Measurements from ENCODE around the gene MISP3. TPM values are rescaled to one million over a fixed set of nuclear protein-coding genes. Genes with fewer than 3 reads are reported as not detected.

MISP3 gene
- total and polyA plus RNA-seq, 9 of the 15 experiments (the other 6 are each of a cell fraction or from before 2014, with no cell fraction given): 0.25 to 5.6 (median 1.6) TPM

DNA sequence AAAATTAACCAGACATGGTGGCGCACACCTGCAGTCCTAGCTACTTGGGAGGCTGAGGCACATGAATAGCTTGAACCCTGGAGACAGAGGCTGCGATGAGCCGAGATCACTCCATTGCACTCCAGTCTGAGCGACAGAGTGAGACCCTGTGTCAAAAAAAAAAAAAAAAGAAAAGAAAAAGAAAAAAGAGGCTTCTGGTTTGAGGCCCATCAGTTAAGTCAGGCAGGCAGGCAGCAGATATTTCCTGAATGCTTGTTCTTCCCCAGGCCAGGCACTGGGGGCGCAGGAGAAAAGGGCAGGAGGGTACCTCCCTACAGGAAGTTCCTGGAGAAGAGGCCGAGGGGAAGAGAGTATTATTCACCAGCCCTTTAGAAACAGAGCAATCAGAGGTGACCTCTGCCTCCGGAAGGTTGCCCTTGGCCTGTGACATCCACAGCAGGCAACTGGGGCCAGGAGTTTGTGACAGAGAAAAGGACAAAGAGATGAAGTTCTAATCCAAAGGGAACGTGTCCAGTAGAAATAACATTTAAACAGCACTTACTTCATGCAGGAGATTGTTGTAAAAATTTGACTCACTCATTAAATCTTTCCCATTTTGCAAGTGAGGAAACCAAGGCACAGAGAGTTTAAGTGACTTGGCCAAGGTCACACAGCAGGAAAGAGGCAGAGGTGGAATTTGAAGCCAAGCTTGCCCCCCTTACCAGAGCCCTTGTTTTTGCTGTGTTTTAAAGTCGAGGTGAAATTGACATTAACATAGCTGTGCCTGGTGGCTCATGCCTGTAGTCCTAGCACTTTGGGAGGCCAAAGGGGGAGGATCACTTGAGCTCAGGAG lies 49.0 kb upstream of the MISP3 start (continued):
- TF ChIP-seq, protein P1, sequence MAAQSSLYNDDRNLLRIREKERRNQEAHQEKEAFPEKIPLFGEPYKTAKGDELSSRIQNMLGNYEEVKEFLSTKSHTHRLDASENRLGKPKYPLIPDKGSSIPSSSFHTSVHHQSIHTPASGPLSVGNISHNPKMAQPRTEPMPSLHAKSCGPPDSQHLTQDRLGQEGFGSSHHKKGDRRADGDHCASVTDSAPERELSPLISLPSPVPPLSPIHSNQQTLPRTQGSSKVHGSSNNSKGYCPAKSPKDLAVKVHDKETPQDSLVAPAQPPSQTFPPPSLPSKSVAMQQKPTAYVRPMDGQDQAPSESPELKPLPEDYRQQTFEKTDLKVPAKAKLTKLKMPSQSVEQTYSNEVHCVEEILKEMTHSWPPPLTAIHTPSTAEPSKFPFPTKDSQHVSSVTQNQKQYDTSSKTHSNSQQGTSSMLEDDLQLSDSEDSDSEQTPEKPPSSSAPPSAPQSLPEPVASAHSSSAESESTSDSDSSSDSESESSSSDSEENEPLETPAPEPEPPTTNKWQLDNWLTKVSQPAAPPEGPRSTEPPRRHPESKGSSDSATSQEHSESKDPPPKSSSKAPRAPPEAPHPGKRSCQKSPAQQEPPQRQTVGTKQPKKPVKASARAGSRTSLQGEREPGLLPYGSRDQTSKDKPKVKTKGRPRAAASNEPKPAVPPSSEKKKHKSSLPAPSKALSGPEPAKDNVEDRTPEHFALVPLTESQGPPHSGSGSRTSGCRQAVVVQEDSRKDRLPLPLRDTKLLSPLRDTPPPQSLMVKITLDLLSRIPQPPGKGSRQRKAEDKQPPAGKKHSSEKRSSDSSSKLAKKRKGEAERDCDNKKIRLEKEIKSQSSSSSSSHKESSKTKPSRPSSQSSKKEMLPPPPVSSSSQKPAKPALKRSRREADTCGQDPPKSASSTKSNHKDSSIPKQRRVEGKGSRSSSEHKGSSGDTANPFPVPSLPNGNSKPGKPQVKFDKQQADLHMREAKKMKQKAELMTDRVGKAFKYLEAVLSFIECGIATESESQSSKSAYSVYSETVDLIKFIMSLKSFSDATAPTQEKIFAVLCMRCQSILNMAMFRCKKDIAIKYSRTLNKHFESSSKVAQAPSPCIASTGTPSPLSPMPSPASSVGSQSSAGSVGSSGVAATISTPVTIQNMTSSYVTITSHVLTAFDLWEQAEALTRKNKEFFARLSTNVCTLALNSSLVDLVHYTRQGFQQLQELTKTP (IDR thresholded peaks at IDR 0.05; ENCODE audit: low read depth in 1 of 2, partially characterized antibody in 2 of 2): no peak
- TF ChIP-seq HCFC1 (IDR thresholded peaks at IDR 0.05; ENCODE audit: low read depth, low read length) (peak; percentile 31; the same call in 1 of the 2 replicates), RUNX1 (IDR thresholded peaks at IDR 0.05; ENCODE audit: low read depth) (no peak), RFX1 (IDR thresholded peaks at IDR 0.05) (no peak), MAFF (IDR thresholded peaks at IDR 0.05; ENCODE audit: low read length) (no peak), NRF1 (conservative IDR thresholded peaks at IDR 0.05 in 1 of 2, IDR thresholded peaks at IDR 0.05 in 1 of 2) (peak; percentile 19 to 35; a peak in 1 of 4 replicates), RBM34 (IDR thresholded peaks at IDR 0.05; ENCODE audit: borderline replicate concordance, insufficient read depth, low read length) (no peak), ZNF699 (CRISPR knock-in tag; IDR thresholded peaks at IDR 0.05; ENCODE audit: insufficient replicate concordance) (no peak)
- TF ChIP-seq, protein P2, sequence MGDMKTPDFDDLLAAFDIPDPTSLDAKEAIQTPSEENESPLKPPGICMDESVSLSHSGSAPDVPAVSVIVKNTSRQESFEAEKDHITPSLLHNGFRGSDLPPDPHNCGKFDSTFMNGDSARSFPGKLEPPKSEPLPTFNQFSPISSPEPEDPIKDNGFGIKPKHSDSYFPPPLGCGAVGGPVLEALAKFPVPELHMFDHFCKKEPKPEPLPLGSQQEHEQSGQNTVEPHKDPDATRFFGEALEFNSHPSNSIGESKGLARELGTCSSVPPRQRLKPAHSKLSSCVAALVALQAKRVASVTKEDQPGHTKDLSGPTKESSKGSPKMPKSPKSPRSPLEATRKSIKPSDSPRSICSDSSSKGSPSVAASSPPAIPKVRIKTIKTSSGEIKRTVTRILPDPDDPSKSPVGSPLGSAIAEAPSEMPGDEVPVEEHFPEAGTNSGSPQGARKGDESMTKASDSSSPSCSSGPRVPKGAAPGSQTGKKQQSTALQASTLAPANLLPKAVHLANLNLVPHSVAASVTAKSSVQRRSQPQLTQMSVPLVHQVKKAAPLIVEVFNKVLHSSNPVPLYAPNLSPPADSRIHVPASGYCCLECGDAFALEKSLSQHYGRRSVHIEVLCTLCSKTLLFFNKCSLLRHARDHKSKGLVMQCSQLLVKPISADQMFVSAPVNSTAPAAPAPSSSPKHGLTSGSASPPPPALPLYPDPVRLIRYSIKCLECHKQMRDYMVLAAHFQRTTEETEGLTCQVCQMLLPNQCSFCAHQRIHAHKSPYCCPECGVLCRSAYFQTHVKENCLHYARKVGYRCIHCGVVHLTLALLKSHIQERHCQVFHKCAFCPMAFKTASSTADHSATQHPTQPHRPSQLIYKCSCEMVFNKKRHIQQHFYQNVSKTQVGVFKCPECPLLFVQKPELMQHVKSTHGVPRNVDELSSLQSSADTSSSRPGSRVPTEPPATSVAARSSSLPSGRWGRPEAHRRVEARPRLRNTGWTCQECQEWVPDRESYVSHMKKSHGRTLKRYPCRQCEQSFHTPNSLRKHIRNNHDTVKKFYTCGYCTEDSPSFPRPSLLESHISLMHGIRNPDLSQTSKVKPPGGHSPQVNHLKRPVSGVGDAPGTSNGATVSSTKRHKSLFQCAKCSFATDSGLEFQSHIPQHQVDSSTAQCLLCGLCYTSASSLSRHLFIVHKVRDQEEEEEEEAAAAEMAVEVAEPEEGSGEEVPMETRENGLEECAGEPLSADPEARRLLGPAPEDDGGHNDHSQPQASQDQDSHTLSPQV (IDR thresholded peaks at IDR 0.05): peak; percentile 33; the same call in 1 of the 2 replicates
- TF ChIP-seq, protein P3, sequence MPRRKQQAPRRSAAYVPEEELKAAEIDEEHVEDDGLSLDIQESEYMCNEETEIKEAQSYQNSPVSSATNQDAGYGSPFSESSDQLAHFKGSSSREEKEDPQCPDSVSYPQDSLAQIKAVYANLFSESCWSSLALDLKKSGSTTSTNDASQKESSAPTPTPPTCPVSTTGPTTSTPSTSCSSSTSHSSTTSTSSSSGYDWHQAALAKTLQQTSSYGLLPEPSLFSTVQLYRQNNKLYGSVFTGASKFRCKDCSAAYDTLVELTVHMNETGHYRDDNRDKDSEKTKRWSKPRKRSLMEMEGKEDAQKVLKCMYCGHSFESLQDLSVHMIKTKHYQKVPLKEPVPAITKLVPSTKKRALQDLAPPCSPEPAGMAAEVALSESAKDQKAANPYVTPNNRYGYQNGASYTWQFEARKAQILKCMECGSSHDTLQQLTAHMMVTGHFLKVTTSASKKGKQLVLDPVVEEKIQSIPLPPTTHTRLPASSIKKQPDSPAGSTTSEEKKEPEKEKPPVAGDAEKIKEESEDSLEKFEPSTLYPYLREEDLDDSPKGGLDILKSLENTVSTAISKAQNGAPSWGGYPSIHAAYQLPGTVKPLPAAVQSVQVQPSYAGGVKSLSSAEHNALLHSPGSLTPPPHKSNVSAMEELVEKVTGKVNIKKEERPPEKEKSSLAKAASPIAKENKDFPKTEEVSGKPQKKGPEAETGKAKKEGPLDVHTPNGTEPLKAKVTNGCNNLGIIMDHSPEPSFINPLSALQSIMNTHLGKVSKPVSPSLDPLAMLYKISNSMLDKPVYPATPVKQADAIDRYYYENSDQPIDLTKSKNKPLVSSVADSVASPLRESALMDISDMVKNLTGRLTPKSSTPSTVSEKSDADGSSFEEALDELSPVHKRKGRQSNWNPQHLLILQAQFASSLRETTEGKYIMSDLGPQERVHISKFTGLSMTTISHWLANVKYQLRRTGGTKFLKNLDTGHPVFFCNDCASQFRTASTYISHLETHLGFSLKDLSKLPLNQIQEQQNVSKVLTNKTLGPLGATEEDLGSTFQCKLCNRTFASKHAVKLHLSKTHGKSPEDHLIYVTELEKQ (CRISPR knock-in tag; IDR thresholded peaks at IDR 0.05): no peak
- TF ChIP-seq, protein P4, sequence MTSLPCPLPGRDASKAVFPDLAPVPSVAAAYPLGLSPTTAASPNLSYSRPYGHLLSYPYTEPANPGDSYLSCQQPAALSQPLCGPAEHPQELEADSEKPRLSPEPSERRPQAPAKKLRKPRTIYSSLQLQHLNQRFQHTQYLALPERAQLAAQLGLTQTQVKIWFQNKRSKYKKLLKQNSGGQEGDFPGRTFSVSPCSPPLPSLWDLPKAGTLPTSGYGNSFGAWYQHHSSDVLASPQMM (CRISPR knock-in tag; IDR thresholded peaks at IDR 0.05): no peak
